ENCODE data around the gene CDHR5.

DNA sequence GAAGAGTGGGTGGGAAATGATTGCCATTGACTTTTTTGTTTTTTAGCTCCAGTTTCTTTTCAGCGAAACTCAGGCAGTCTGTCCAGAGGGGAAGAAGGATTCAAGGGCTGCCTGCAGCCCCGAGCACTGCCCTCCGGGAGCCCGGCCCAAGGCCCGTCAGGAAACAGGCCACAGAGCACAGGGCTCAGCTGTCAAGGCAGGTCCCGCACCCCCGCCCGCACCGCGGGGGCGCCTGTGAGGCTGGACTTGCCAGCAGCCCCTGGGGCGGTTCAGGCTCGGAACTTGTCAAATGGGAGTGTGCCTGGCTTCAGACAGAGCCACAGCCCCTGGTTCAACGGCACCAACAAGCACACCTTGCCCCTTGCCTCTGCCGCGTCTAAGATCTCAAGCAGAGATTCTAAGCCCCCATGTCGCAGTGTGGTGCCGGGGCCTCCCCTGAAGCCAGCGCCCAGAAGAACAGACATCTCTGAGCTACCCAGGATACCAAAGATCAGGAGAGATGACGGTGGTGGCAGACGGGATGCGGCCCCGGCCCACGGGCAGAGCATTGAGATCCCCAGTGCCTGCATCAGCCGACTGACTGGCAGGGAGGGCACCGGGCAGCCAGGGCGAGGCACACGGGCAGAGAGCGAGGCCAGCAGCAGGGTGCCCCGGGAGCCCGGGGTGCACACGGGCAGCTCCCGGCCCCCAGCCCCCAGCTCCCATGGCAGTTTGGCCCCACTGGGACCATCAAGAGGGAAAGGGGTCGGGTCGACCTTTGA, 17.6 kb downstream of the CDHR5 start:
- TF ChIP-seq, protein P1, sequence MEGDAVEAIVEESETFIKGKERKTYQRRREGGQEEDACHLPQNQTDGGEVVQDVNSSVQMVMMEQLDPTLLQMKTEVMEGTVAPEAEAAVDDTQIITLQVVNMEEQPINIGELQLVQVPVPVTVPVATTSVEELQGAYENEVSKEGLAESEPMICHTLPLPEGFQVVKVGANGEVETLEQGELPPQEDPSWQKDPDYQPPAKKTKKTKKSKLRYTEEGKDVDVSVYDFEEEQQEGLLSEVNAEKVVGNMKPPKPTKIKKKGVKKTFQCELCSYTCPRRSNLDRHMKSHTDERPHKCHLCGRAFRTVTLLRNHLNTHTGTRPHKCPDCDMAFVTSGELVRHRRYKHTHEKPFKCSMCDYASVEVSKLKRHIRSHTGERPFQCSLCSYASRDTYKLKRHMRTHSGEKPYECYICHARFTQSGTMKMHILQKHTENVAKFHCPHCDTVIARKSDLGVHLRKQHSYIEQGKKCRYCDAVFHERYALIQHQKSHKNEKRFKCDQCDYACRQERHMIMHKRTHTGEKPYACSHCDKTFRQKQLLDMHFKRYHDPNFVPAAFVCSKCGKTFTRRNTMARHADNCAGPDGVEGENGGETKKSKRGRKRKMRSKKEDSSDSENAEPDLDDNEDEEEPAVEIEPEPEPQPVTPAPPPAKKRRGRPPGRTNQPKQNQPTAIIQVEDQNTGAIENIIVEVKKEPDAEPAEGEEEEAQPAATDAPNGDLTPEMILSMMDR (IDR thresholded peaks at IDR 0.05) = no peak
- TF ChIP-seq EZH2 (IDR thresholded peaks at IDR 0.05) = no peak
